Heart left ventricle (tissue), 16 donors: ENCODE measurements around the gene CSTF3. TPM values are rescaled to one million over a fixed set of nuclear protein-coding genes. Genes with fewer than 3 reads are reported as not detected.

Source experiments
- ATAC-seq, 4 donors: fragments of 200-7000 bp; cut with Tn5 transposase; one replicate each; pipeline ENCODE4 v1.9.1; 2020 to 2022; ENCODE audit warnings: moderate library complexity in 4 of 4, mild to moderate bottlenecking in 3 of 4, moderate number of reproducible peaks in 1 of 4
- DNase-seq, 5 donors: peaks; one replicate each; pipeline ENCODE4 v3.0.0-alpha.2; 2020
- H3K27ac ChIP-seq, 12 donors: fragments of 200-600 bp; sonication (generic) in 4 of 12; one replicate each; pipeline versions ENCODE4 v1.5.0 to v1.8.0; 2016 to 2022; ENCODE audit warnings: mild to moderate bottlenecking in 2 of 12
- H3K27me3 ChIP-seq, 9 donors: fragments of 200-600 bp; sonication (generic) in 2 of 9; one replicate each; pipeline versions ENCODE4 v1.5.1 to v1.8.0; 2016 to 2022; ENCODE audit warnings: mild to moderate bottlenecking in 3 of 9
- H3K36me3 ChIP-seq, 9 donors: fragments of 200-600 bp; sonication (generic) in 2 of 9; one replicate each; pipeline versions ENCODE4 v1.5.0 to v1.8.0; 2018 to 2022; ENCODE audit warnings: mild to moderate bottlenecking in 2 of 9
- H3K4me1 ChIP-seq, 12 donors: fragments of 200-600 bp; sonication (generic) in 4 of 12; one replicate each; pipeline versions ENCODE4 v1.5.0 to v1.8.0; 2016 to 2022; ENCODE audit warnings: mild to moderate bottlenecking in 3 of 12
- H3K4me3 ChIP-seq, 12 donors: fragments of 200-600 bp; sonication (generic) in 4 of 12; one replicate each; pipeline versions ENCODE4 v1.5.0 to v1.8.0; 2017 to 2022; ENCODE audit warnings: mild to moderate bottlenecking in 9 of 12, moderate library complexity in 4 of 12
- H3K9me3 ChIP-seq, 12 donors: fragments of 200-600 bp; sonication (generic) in 4 of 12; one replicate each; pipeline versions ENCODE4 v1.5.0 to v1.8.0; 2016 to 2022; ENCODE audit warnings: mild to moderate bottlenecking in 1 of 12
- CTCF ChIP-seq, 12 donors: fragments of 200-600 bp; sonication (generic) in 4 of 12; IDR thresholded peaks; one replicate each; pipeline versions ENCODE4 v1.5.0 to v1.8.0; 2018 to 2022; ENCODE audit warnings: antibody characterized with exemption in 12 of 12, mild to moderate bottlenecking in 5 of 12
- POLR2A ChIP-seq, 2 donors: fragments of 450-650 bp; IDR thresholded peaks; one replicate each; pipeline ENCODE4 v1.6.1; 2017; ENCODE audit warnings: antibody characterized with exemption in 2 of 2, mild to moderate bottlenecking in 2 of 2, moderate library complexity in 2 of 2
- WGBS, 4 donors: extraction: QIAGEN DNeasy Blood & Tissue Kit in 2 of 4; methylation state at CpG; one replicate each; pipeline versions ENCODE4 v1.1.5 to v1.1.7; 2013 to 2018; 5-methylcytosine and 5-hydroxymethylcytosine counted together
- intact Hi-C, 10 donors: fragments of 100-400 bp; cut with DNase I; formaldehyde crosslinking; loops; one replicate each; pipeline versions ENCODE4 v1.11.1 to v1.14.2; 2022
- polyA plus RNA-seq, 2 donors: library from polyadenylated mRNA; stranded (reverse); fragments of 200-250 nt; gene quantifications; one replicate each; pipeline ENCODE4 v1.2.3, GENCODE V29; 2013
- total RNA-seq, 9 donors: library from RNA; depleted of rRNA in 2 of 9; stranded (reverse); fragments of >200 nt in 2 of 9; fragmentation: NEBNext Ultra II Directional in 3 of 9; extraction: Animal tissue kit (Norgen Biotek cat#: 25700) in 3 of 9; gene quantifications; one replicate each; pipeline versions ENCODE4 v1.1.0 to v1.2.4, GENCODE V29; 2016 to 2023
- donor health status: ischemic (EF 13 %, LVEDD 7.1; RV severe dilation, severe dysfunction).
- donor health status: healthy with polysubstance abuse.
- donor health status: DM: no; HTN: yes; CAD: no.
- donor health status: DM: no; HTN: no; CAD: no.
- donor health status: ischemic (EF 25% LVEDD 6.9; RV normal size, moderate dysfunction).
- donor health status: ischemic (EF 25% LVEDD 5.7; RV mildly dilated, moderate dysfunction).
- donor health status: healthy.
- donor health status: DM: yes; HTN: yes; CAD: no.
- donor health status: ischemic (EF 35%, LVEDD 5.7; RV mildly dilated, moderate dysfunction).
- donor health status: nonischemic (EF 11% LVEDD 7.7; RV severe dilation, severe dysfunction).
- donor health status: DM: yes; HTN: yes; CAD: no.
- donor health status: PGD.
- donor health status: ischemic (EF 29% LVEDD 5.4; RV normal size, mild dysfunction).
- donor health status: nonischemic (EF 23%, LVEDD 6.1; RV moderate dilation, normal function).

Gene CSTF3
- total and polyA plus RNA-seq, 11 donors = 5.9 to 23.6 (median 13.2) TPM

- WGBS, 4 donors = 78 to 82% (median 81%) methylated on average over 8 of the region's 8 CpGs
- peaks cover 0 to 21% (median 5%) of the 10 kb centered on the region in 12 donors for H3K4me1 ChIP-seq
- no peak overlapping the region for H3K27ac ChIP-seq
- H3K4me3 ChIP-seq = no peak overlapping the region
- peaks cover 0 to 53% (median 29%) of the 10 kb centered on the region in 9 donors for H3K36me3 ChIP-seq
- no peak for DNase-seq
- no peaks in the 10 kb centered on the region for H3K27me3 ChIP-seq
- H3K9me3 ChIP-seq = no peaks in the 10 kb centered on the region
- intact Hi-C loops = no loop called here
- TF ChIP-seq CTCF (IDR thresholded peaks at IDR 0.05) (no peak), POLR2A (IDR thresholded peaks at IDR 0.05) (no peak)
- no peak for ATAC-seq
Observed at GRCh38 chr11:33045551-33046255, 115.6 kb downstream of the CSTF3 start.

GRCh38 chr11:33044285-33044756, 117.0 kb downstream of the CSTF3 start:
- no peak for TF ChIP-seq POLR2A (IDR thresholded peaks at IDR 0.05)
- no peak for TF ChIP-seq CTCF (IDR thresholded peaks at IDR 0.05)
- WGBS, 4 donors = 92 to 97% (median 96%) methylated on average over 4 of the region's 4 CpGs
- Histone ChIP-seq H3K36me3 (peaks cover 0 to 53% (median 29%) of the 10 kb centered on the region in 9 donors), H3K4me1 (peaks cover 0 to 26% (median 7%) of the 10 kb centered on the region in 12 donors), H3K27ac (no peak overlapping the region), H3K4me3 (no peak overlapping the region), H3K27me3 (no peaks in the 10 kb centered on the region), H3K9me3 (no peaks in the 10 kb centered on the region)
- ATAC-seq = no peak
- DNase-seq = no peak
- intact Hi-C loops = no loop called here

GRCh38 chr11:33043221-33043830, 118.0 kb downstream of the CSTF3 start:
- DNase-seq (no peak), ATAC-seq (no peak)
- H3K9me3 ChIP-seq = no peaks in the 10 kb centered on the region
- H3K4me3 ChIP-seq = no peak overlapping the region
- TF ChIP-seq CTCF (IDR thresholded peaks at IDR 0.05) (no peak), POLR2A (IDR thresholded peaks at IDR 0.05) (no peak)
- intact Hi-C loops = no loop called here
- H3K4me1 ChIP-seq = peaks cover 0 to 31% (median 8%) of the 10 kb centered on the region in 12 donors
- H3K27ac ChIP-seq = no peak overlapping the region
- WGBS, 4 donors = 80 to 89% (median 86%) methylated on average over 2 of the region's 2 CpGs
- H3K36me3 ChIP-seq = peaks cover 0 to 47% (median 26%) of the 10 kb centered on the region in 9 donors
- no peaks in the 10 kb centered on the region for H3K27me3 ChIP-seq

- 60 to 80% (median 73%) methylated on average over 5 of the region's 5 CpGs for WGBS, 4 donors
- Histone ChIP-seq H3K27ac (peak overlapping the region in 4 of 12 donors; percentile 95 to 99 (median 98)), H3K27me3 (no peaks in the 10 kb centered on the region), H3K4me1 (peaks cover 0 to 30% (median 8%) of the 10 kb centered on the region in 12 donors), H3K36me3 (peaks cover 0 to 26% (median 13%) of the 10 kb centered on the region in 9 donors), H3K9me3 (no peaks in the 10 kb centered on the region), H3K4me3 (peak overlapping the region in 9 of 12 donors; percentile 70 to 99 (median 89))
- intact Hi-C loops = no loop called here
- no peak for ATAC-seq
- TF ChIP-seq CTCF (IDR thresholded peaks at IDR 0.05) (no peak), POLR2A (IDR thresholded peaks at IDR 0.05) (no peak)
- no peak for DNase-seq
Observed at GRCh38 chr11:33040862-33041453, 120.3 kb downstream of the CSTF3 start.
